ENCODE data around the gene FAM177A1. TPM values are rescaled to one million over a fixed set of nuclear protein-coding genes. Genes with fewer than 3 reads are reported as not detected.

FAM177A1 gene
- polyA plus RNA-seq, 1 donor from 2014 or later: 124 TPM

DNA sequence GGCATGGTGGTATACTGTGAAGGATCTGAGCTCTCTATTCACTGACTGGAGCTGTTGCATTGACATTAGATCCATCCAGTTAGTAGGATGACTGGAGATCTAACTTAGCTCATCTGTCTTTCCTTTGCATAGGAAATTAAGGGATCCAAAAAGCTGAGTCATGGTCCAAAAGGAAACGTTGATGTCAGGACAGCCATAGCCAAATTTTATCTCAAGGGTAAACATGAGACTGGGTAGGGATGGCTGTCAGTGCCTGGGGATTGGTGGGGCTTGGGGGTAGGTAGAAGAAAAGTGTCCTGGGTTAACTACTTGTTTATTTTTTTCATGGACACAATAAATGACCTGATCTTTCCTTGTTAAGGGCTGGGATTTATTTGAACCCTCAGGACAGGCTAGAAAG lies 4.6 kb downstream of the FAM177A1 start:
- no peaks in the 10 kb centered on the region for H3K9me2 ChIP-seq (ENCODE audit: insufficient read depth, low read length)
- no peak overlapping the region for H3K4me2 ChIP-seq (ENCODE audit: low read length)
- TF ChIP-seq, protein P1, sequence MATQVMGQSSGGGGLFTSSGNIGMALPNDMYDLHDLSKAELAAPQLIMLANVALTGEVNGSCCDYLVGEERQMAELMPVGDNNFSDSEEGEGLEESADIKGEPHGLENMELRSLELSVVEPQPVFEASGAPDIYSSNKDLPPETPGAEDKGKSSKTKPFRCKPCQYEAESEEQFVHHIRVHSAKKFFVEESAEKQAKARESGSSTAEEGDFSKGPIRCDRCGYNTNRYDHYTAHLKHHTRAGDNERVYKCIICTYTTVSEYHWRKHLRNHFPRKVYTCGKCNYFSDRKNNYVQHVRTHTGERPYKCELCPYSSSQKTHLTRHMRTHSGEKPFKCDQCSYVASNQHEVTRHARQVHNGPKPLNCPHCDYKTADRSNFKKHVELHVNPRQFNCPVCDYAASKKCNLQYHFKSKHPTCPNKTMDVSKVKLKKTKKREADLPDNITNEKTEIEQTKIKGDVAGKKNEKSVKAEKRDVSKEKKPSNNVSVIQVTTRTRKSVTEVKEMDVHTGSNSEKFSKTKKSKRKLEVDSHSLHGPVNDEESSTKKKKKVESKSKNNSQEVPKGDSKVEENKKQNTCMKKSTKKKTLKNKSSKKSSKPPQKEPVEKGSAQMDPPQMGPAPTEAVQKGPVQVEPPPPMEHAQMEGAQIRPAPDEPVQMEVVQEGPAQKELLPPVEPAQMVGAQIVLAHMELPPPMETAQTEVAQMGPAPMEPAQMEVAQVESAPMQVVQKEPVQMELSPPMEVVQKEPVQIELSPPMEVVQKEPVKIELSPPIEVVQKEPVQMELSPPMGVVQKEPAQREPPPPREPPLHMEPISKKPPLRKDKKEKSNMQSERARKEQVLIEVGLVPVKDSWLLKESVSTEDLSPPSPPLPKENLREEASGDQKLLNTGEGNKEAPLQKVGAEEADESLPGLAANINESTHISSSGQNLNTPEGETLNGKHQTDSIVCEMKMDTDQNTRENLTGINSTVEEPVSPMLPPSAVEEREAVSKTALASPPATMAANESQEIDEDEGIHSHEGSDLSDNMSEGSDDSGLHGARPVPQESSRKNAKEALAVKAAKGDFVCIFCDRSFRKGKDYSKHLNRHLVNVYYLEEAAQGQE (IDR thresholded peaks at IDR 0.05; ENCODE audit: borderline replicate concordance): no peak
- TF ChIP-seq TAF1 (IDR thresholded peaks at IDR 0.05; ENCODE audit: low read depth) (no peak), MXI1 (conservative IDR thresholded peaks at IDR 0.05; ENCODE audit: poor library complexity, severe bottlenecking) (no peak), SMC3 (conservative IDR thresholded peaks at IDR 0.05; ENCODE audit: poor library complexity) (no peak), EP300 (conservative IDR thresholded peaks at IDR 0.05; ENCODE audit: poor library complexity, severe bottlenecking) (no peak), POLR2AphosphoS5 (IDR thresholded peaks at IDR 0.05) (no peak), EZH2 (IDR thresholded peaks at IDR 0.05; ENCODE audit: borderline replicate concordance, insufficient read depth, low read length, poor library complexity, severe bottlenecking) (no peak), RAD21 (conservative IDR thresholded peaks at IDR 0.05) (no peak)
- TF ChIP-seq, protein P2, sequence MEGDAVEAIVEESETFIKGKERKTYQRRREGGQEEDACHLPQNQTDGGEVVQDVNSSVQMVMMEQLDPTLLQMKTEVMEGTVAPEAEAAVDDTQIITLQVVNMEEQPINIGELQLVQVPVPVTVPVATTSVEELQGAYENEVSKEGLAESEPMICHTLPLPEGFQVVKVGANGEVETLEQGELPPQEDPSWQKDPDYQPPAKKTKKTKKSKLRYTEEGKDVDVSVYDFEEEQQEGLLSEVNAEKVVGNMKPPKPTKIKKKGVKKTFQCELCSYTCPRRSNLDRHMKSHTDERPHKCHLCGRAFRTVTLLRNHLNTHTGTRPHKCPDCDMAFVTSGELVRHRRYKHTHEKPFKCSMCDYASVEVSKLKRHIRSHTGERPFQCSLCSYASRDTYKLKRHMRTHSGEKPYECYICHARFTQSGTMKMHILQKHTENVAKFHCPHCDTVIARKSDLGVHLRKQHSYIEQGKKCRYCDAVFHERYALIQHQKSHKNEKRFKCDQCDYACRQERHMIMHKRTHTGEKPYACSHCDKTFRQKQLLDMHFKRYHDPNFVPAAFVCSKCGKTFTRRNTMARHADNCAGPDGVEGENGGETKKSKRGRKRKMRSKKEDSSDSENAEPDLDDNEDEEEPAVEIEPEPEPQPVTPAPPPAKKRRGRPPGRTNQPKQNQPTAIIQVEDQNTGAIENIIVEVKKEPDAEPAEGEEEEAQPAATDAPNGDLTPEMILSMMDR (IDR thresholded peaks at IDR 0.05; ENCODE audit: poor library complexity, severe bottlenecking): no peak
- H3K79me2 ChIP-seq (replicated peaks; ENCODE audit: insufficient read depth, low read length): peaks cover 5% of the 10 kb centered on the region
- no peak overlapping the region for H3K4me3 ChIP-seq (ENCODE audit: low read length)
- H3K36me3 ChIP-seq (ENCODE audit: insufficient read depth, low read length): no peaks in the 10 kb centered on the region
- no peaks in the 10 kb centered on the region for H4K20me1 ChIP-seq (ENCODE audit: insufficient read depth)
- H3K9ac ChIP-seq (ENCODE audit: low read length): no peak overlapping the region
- no peaks in the 10 kb centered on the region for H3K9me3 ChIP-seq (ENCODE audit: low read length)
- no peaks in the 10 kb centered on the region for H3F3A ChIP-seq (ENCODE audit: insufficient read depth, low read length, poor library complexity, severe bottlenecking)
- H3K27ac ChIP-seq (ENCODE audit: low read length): no peak overlapping the region
- H2AFZ ChIP-seq (ENCODE audit: low read depth, low read length): no peak overlapping the region
- no peaks in the 10 kb centered on the region for H3K27me3 ChIP-seq (ENCODE audit: insufficient read depth, low read depth, low read length)

DNA sequence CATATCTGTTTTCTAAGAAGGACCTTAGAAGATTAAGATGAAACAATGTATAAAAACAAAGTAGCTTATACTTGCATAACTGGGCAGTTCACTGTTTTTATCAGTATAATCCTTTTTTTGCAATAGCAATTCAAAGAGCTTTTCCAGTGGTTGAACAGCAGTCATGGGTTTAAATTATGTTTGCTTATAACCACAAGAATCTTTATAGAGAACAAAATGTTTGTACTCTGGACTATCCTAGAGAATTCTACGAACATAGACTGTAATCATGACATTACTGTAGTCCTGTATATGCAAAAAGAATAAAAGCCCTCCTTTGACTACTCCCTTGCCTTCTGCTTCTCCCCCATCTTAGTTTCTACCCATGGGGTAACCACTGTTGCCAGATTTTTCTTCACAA lies 5.7 kb downstream of the FAM177A1 start:
- Histone ChIP-seq H3K27ac (ENCODE audit: low read length) (no peak overlapping the region), H2AFZ (ENCODE audit: low read depth, low read length) (no peak overlapping the region), H3K79me2 (replicated peaks; ENCODE audit: insufficient read depth, low read length) (peaks cover 5% of the 10 kb centered on the region), H3K4me3 (ENCODE audit: low read length) (no peak overlapping the region), H3K4me2 (ENCODE audit: low read length) (no peak overlapping the region), H3K36me3 (ENCODE audit: insufficient read depth, low read length) (no peaks in the 10 kb centered on the region), H3K27me3 (ENCODE audit: insufficient read depth, low read depth, low read length) (no peaks in the 10 kb centered on the region), H3K9ac (ENCODE audit: low read length) (no peak overlapping the region), H3K9me3 (ENCODE audit: low read length) (no peaks in the 10 kb centered on the region), H3F3A (ENCODE audit: insufficient read depth, low read length, poor library complexity, severe bottlenecking) (no peaks in the 10 kb centered on the region), H4K20me1 (ENCODE audit: insufficient read depth) (no peaks in the 10 kb centered on the region), H3K9me2 (ENCODE audit: insufficient read depth, low read length) (no peaks in the 10 kb centered on the region)
- TF ChIP-seq SMC3 (conservative IDR thresholded peaks at IDR 0.05; ENCODE audit: poor library complexity) (no peak), TAF1 (IDR thresholded peaks at IDR 0.05; ENCODE audit: low read depth) (no peak), RAD21 (conservative IDR thresholded peaks at IDR 0.05) (no peak)

DNA sequence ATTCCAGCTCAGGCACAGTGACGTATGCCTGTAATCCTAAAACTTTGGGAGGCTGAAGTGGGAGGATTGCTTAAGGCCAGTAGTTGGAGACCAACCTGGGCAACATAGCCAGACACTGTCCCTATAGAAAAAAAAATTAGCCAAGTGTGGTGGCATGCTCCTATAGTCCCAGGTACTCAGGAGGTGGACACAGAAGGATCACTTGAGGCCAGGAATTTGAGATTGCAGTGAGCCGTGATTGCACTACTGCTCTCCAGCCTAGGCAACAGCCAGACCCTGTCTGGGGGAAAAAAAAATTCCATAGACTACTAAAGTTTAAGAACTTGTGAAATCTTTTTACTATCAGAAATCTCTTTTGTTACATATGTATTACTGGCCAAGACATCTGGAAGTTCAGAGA lies 6.6 kb downstream of the FAM177A1 start:
- H3K4me2 ChIP-seq (ENCODE audit: low read length): no peak overlapping the region
- H3K79me2 ChIP-seq (replicated peaks; ENCODE audit: insufficient read depth, low read length): peaks cover 4% of the 10 kb centered on the region
- no peak overlapping the region for H3K4me3 ChIP-seq (ENCODE audit: low read length)
- no peaks in the 10 kb centered on the region for H3K9me2 ChIP-seq (ENCODE audit: insufficient read depth, low read length)
- TF ChIP-seq TAF1 (IDR thresholded peaks at IDR 0.05; ENCODE audit: low read depth) (no peak), EP300 (conservative IDR thresholded peaks at IDR 0.05; ENCODE audit: poor library complexity, severe bottlenecking) (no peak), EZH2 (IDR thresholded peaks at IDR 0.05; ENCODE audit: borderline replicate concordance, insufficient read depth, low read length, poor library complexity, severe bottlenecking) (no peak), SMC3 (conservative IDR thresholded peaks at IDR 0.05; ENCODE audit: poor library complexity) (no peak), POLR2AphosphoS5 (IDR thresholded peaks at IDR 0.05) (no peak), RAD21 (conservative IDR thresholded peaks at IDR 0.05) (no peak), MXI1 (conservative IDR thresholded peaks at IDR 0.05; ENCODE audit: poor library complexity, severe bottlenecking) (no peak)
- TF ChIP-seq, protein P1 (IDR thresholded peaks at IDR 0.05; ENCODE audit: borderline replicate concordance): no peak
- TF ChIP-seq, protein P2 (IDR thresholded peaks at IDR 0.05; ENCODE audit: poor library complexity, severe bottlenecking): no peak
- no peaks in the 10 kb centered on the region for H3K9me3 ChIP-seq (ENCODE audit: low read length)
- no peaks in the 10 kb centered on the region for H3K36me3 ChIP-seq (ENCODE audit: insufficient read depth, low read length)
- no peaks in the 10 kb centered on the region for H4K20me1 ChIP-seq (ENCODE audit: insufficient read depth)
- no peak overlapping the region for H2AFZ ChIP-seq (ENCODE audit: low read depth, low read length)
- no peak overlapping the region for H3K27ac ChIP-seq (ENCODE audit: low read length)
- no peak overlapping the region for H3K9ac ChIP-seq (ENCODE audit: low read length)
- H3F3A ChIP-seq (ENCODE audit: insufficient read depth, low read length, poor library complexity, severe bottlenecking): no peaks in the 10 kb centered on the region
- no peaks in the 10 kb centered on the region for H3K27me3 ChIP-seq (ENCODE audit: insufficient read depth, low read depth, low read length)

Measured in neural cell (in vitro differentiated cells).